HG02571 (cell line): ENCODE results near the gene BMP4.

Source experiments
- ATAC-seq: cut with Tn5 transposase; IDR thresholded peaks from one replicate; pipeline ENCODE4 v1.9.1; 2021; ENCODE audit warnings: mild to moderate bottlenecking, moderate library complexity; ENCODE audit not compliant: unreplicated experiment

The BMP4 gene

GRCh38 chr14:53967606-53968005, 11.0 kb upstream of the BMP4 start:
- ATAC-seq: no peak

GRCh38 chr14:53964249-53964648, 7.6 kb upstream of the BMP4 start:
- no peak for ATAC-seq

DNA sequence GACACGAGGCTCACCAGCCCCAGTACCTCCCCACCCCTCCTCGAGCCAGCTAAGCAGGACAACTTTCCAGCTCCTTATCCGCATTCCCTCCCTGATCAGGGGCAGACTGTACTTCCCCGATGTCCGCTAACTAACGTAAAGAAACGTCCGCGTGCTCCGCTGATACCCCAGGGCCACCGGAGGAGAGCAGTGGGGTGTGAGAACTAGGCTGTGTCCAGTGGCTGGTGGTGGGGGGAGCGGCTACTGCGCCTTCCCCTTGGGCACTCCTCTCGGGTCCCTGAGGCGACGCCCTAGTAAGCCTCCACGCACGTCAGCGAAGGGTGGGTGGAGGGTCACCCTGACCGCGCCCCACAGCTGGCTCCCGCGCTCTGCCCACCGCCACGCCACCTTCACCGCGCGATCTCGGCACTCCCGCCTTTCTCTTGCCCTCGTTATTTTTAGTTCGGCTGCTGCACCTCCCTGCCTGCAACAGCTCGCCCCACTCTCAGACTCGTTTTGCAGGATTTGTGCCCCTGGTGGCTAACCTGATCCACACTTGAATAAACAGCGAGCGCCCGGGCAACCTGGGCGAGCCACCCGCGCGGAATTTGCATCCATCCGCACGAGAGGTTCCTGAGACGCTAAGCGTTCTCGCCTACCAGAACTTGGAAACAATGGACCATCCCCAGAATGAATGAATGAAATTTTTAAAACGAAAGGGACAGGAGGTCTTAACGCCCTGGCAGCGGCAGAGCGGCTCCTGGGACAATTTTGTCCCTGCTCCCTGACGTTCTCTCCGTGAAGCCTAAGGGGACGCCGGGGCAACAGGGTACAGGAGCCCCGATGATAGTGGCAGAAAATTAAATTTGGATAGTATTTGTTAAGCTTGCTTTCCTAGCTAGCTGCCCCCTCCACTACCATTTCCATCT, 6.9 kb upstream of the BMP4 start:
- ATAC-seq: no peak

GRCh38 chr14:53962953-53963319, 6.3 kb upstream of the BMP4 start:
- ATAC-seq: no peak

DNA sequence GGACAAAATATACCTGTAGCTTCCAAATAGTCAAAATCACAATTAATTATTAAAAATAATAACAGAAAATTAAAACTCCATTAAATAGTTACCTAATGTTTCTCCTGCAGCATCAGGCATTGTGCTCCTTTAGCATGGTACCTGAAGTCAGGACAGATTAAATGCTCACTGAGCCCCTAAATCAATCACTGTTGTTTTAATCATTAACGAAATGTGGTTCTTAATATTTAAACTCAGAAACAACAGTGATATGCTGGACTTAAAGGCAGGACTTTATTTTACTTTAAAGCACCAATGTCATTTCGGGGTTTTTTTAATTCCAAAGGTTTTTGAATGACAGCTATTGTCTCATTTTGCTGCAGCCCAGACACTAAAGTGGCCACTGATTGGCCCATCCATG, 2.0 kb upstream of the BMP4 start:
- no peak for ATAC-seq

DNA sequence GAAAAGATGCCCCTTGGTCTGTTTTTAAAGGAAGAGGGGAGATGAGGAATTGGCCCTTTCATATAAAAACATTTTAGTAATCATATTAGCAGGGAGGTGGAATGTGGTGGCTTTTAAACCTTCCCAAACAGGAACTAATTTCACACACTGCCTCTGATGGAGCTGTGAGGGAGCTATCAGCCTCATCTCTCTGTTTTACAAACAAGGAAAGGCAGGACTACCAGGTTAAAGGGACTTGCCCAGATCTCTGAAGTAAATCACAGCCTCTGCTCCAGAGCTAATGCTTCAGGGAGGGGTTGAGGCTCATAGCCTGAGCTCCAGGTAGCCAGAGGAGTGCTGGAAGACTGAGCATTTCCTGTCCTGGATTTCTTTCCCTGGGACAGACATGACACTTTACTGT, 1.1 kb upstream of the BMP4 start:
- ATAC-seq: no peak

GRCh38 chr14:53955671-53956426, 776 bp downstream of the BMP4 start:
- no peak for ATAC-seq

DNA sequence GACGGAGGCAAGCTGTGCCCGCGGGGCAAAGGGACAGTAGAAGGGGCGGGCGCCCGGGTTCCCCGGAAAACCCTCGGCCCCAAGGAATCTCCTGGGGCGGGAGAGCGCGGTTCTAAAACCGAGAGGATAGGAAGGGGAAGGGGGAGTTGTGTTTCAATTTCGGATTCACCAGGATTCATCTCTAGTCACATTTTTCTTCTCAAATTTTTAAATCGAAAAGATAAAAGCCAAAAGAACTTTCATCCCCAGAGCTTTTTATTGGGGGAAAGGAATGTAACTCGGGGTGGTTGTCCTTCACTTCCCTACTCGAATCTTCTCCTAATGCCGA, 1.4 kb downstream of the BMP4 start:
- no peak for ATAC-seq

GRCh38 chr14:53954551-53955228, 1.9 kb downstream of the BMP4 start:
- ATAC-seq: no peak

DNA sequence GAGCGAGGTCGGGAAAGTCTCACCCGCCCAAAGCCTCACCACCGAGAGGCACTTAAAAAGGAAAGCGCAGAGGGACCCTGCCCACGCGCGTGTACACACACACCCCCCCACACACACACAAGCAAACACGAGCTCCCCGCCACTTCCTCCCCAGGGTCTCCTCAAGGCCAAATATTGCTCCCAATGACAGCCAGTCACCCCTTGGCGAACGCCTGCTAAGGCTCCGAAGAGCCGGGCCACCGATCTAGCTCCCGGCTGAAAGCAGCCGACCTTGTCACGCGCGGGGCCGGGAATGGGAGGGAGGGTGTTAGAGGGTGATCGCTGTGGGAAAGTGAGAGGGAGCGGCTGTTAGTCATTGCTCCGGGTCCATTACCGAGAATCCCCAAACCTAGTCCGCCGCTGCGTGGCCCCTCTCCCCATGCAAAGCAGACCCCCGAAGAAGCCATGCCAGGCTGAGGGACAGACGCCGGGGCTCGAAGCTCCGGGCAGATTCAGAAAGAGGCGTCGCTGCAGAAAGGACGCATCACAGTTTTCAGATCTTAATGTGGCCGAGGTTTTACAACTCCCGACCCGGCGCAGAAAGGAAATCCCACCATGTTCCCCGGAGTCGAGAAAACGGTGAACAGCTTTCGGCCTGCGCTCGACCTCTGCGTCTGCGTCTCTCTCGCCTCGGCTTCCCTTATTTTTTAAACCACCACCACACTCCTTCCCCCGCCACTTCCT, 2.6 kb downstream of the BMP4 start:
- no peak for ATAC-seq

DNA sequence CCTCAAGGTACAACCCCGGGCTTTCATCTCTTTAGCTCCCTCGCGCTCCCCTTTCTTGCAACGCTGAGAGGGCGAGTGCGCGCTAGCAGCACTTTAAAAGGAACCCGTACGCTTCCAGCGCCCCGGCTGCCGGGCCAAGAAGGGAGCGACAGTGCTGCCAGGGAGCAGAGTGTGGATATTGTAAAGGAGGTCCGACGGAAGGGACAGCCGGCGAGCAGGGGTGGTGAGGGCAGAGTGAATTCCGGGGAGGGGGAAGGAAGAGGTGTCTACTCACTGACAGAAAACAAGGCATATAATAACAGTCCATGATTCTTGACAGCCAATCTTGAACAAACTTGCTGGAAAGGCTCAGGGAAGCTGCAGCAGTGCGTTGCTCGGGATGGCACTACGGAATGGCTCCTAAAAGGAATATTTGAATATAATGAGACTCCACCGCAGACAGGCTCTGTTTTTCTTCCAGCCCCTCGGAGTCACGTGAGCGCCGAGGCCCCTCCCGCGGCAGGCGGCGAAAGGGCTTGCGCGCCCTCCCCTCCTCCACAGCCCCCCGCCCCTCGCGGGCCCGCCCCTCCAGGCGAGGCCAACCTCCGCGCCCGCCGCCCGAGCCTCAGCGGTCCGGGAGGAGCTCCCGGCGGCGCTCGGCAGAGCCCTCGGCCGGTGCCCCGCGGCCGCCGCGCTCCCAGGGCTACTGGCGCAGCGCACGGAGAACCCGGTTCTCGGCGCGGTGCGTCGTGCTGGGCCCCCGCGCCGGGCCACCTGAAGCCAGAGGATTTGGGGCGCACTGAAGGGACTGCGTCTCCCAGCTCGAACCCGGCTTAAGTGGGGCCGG, 3.4 kb downstream of the BMP4 start:
- ATAC-seq: no peak

- no peak for ATAC-seq
These were observed 4.1 kb downstream of the BMP4 start for GRCh38 chr14:53952533-53952932.

GRCh38 chr14:53951627-53952303, 4.9 kb downstream of the BMP4 start:
- no peak for ATAC-seq

GRCh38 chr14:53951243-53951626, 5.4 kb downstream of the BMP4 start:
- ATAC-seq: no peak

GRCh38 chr14:53950031-53950793, 6.4 kb downstream of the BMP4 start:
- ATAC-seq: no peak

DNA sequence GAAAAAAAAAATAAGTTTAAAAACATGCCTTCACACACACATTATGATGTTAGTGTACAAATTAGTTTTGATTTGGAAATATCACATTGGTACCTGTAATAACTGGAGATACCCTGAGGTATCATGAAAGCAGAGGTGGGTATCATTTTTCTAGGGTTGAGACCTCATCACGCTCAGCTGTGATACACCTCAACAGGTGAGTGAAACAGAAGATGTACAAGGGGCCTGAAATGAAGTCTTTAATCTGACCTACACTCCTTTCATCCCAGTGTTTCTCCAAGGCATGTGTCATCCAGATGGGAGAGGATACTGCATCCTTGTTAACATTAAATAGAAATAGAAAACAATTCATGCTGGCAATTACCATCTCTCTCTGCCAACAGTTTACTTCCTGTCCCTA, 7.4 kb downstream of the BMP4 start:
- no peak for ATAC-seq

GRCh38 chr14:53948205-53948884, 8.3 kb downstream of the BMP4 start:
- no peak for ATAC-seq

GRCh38 chr14:53947452-53948204, 9.0 kb downstream of the BMP4 start:
- ATAC-seq: no peak
